ENCODE results near the gene KCP.
"Not testable (repeated sequence)": the region's sequence is repeated elsewhere in the genome, so short reads cannot be mapped to it uniquely, and the experiment has no call there.

The KCP gene

GRCh38 chr7:128922496-128923410, 12.2 kb upstream of the KCP start:
- no peak for DNase-seq

GRCh38 chr7:128921866-128922440, 11.4 kb upstream of the KCP start:
- no peak for DNase-seq

DNA sequence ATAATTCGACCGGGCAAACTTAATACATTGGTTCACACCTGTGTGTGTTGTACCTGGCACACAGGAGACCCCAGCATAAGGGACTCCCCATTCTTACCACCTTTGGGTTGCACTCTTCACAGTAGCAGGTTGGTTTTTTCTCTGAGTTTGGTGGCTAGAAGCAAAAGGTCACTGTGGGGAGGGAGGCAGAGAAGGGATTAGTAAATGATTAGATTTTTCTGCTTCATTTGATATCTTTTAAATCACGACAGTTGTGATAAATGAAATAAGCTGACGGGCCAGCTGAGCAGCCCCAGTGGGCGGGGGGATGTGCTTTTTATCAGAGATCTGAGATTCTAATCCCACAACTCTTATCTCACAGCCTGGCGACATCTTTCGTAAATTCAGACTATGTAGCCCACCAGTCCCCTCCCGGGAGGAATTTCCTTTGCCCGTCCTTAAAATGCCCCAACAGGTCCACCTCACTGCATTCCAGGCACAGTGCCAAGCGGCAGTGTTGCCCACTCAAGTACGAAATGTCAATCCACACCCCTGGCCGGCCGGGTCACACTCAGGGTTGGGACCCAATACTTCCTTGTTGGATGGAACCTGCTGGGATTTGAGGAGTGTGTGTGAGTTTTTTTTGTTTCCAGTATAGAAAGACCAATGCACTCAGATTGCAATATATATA, 10.5 kb upstream of the KCP start:
- no peak for DNase-seq

- DNase-seq, result peak in 11 of 56 donors; percentile 18 to 57 (median 28)
Observed at GRCh38 chr7:128919881-128920799, 9.6 kb upstream of the KCP start.

GRCh38 chr7:128919241-128919640, 8.7 kb upstream of the KCP start:
- DNase-seq, result no peak

GRCh38 chr7:128918016-128918665, 7.6 kb upstream of the KCP start:
- DNase-seq, result no peak

DNA sequence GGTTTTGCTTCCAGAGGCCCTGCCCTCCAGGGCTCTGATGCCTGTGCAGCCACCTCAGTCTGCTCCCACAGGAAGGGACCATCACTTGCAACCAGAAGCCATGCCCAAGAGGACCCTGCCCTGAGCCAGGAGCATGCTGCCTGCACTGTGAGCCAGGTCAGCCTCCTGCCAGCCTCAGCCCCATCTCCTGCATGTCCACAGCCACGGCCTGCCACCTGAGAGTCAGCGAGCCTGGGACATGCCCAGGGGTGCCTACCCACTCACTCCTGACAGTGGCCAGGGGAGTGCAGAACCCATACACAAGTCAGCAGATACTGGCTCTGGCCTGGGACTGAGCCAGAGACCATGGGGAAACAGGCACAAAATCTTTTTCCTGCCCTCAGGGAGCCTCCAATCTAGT, 6.6 kb upstream of the KCP start:
- DNase-seq, result no peak

DNA sequence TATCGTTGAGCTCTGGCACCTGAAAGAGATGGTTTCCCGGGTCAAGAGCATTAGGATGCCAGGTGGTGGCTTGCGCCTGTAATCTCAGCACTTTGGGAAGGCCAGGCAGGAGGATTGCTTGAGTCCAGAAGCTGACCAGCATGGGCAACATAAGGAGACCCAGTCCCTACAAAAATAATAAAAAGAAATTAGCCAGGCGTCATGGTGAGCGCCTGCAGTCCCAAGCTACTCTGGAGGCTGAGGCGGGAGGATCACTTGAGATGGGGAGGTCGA, 6.1 kb upstream of the KCP start:
- DNase-seq, result no peak

GRCh38 chr7:128915841-128916642, 5.5 kb upstream of the KCP start:
- DNase-seq, result no peak

GRCh38 chr7:128915271-128915819, 4.8 kb upstream of the KCP start:
- DNase-seq, result no peak

DNA sequence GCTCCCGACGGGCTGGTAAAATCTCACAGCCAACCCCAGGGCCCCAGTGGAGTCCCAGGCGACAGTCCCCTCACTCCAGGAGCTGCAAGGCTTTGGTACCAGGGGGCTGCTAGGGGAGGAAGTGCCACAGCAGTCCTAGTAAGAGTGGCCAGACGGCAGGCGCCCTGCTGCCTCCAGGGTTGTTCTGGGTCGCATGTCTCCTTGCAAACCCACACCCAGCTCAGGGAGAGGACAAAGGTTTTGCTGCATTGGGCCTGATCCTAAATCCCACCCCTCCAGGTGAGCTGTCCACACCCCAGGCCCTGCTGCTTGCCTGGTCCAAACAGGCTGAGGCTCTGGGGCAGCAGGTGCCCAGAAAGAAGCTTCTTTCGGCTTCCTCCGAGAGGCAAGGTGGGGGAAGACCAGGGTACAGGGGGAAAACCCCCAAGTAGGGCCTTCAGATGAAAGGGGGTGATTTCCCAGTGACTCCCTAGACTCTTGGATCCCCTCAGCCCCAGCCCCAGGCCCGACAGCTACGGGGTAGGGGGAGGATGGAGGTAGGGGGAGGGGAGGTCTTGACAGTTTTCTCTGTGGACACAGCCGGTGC, 4.2 kb upstream of the KCP start:
- DNase-seq, result no peak

DNA sequence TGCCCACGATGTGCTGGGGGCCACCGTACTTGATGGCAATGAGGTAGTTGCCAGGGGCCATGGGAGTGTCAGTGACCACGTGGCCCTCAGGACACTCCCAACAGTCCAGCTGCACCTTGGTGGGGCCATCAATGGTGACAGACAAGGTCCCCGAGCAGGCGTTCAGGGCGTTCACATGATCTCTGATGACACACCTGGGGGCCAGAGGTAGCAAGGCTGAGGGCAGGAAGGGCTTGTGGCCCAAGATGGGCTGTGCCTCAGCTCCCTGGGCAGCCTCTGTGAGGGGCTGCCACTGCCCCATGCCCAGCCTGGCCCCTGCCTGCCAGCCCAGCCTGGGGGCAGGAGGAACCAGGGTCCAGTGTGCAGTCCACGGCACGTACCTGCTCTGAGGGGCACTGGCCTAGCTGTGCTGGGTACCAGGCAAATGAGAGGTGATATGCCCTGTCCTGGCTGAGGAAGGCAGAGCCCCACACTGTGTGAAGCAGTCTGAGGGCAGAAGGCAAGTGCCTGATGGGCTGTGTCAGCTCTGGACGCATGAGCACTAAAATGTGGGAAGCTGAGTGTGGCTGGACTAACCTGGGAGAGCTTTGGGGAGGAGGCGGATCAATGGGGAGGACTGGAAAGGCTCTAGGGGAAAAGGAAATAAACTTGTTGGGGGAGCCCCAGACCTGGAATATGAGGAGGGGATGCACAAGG, 3.5 kb upstream of the KCP start:
- no peak for DNase-seq

- not testable (repeated sequence) for DNase-seq
Observed at GRCh38 chr7:128912709-128913495, 2.4 kb upstream of the KCP start.

- no peak for DNase-seq
Observed at GRCh38 chr7:128912281-128912680, 1.8 kb upstream of the KCP start.

DNA sequence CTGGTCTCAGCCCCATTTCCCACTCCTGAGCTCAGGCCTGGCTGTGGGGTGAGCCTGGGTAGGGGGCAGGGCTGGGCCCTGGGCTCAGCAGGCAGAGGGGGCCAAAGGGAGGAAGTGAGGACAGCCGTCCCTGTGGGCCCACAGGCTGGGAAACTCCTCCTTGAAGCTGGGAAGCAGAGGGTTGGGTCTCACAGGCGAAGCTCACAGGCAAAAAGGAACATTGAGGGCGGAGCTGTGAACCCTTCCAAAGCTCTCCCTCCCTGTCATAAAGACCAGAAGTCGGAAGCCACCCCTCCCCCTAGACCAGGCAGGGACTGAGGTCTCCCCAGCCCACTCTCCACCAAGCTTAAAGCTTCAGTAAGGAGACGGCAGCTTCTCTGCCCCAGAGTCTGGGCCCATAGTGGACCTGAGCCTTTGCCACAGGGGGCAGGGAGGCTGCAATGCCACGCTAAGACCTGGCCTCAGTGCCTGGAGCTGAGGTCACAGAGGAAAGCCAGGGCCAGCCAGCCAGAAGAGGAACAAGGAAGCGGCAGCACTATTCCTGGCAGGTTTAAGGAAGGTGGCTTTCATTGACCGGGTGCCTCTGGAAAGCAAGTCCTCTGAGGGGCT, 1.0 kb upstream of the KCP start:
- DNase-seq, result no peak

DNA sequence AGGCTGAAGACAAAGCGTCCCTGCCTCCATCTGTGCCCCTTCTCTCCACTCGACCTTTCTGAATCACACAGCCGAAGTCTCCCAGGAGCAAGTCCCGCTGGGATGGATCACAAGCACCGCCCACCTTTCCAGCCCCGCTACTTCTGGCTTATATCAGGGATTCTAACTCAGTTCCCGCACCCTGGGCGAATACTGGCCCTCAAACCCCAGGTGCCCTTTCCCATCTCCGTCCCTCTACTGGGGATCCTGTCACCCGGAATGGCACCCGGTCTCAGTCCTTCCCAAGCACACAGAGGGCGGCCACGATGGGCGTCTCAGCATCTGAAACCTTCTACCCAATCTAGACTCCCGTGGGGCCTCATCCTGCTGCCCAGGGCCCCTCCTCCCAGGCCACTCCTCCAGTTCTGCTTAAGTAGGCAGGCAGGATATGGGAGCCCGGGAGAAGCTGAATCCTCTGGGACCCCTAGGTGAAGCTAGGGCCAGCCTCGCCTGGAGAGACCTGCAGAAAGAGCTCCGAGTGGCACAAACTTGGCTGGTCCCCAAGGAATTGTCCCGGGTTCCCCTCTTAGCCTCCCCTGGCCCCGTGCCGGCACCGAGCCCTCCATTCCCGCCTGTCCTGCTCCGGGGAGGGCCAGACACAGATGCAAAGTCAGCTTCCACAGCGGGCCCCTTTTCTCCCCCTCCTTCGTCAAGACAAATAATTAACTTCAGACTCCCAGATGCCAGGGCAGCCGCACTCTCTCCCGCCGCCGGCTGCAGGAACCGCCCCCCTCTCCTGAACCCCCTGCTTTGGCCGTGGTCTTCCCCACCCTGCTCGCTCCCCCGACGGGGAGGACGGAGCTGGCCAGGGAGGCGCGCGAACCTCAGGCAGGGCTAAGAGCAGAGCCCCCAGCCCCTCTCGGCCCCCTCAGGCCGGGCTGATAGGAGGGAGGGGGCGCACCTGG, 612 bp downstream of the KCP start:
- no peak for DNase-seq

Data from amygdala (tissue), 56 donors.